Vagina (tissue), 2 donors: ENCODE measurements around the gene NAP1L4. TPM values are rescaled to one million over a fixed set of nuclear protein-coding genes. Genes with fewer than 3 reads are reported as not detected.

ENCODE experiments used
- DNase-seq, 2 donors: peaks; one replicate each; pipeline ENCODE4 v3.0.0-alpha.2; 2017; ENCODE audit errors: extremely low spot score in 2 of 2
- H3K27ac ChIP-seq: fragments of 200-600 bp; sonication (generic); one replicate; pipeline ENCODE4 v1.5.1; 2019
- H3K27me3 ChIP-seq: fragments of 200-600 bp; sonication (generic); one replicate; pipeline ENCODE4 v1.5.1; 2019
- H3K36me3 ChIP-seq, 2 donors: fragments of 200-600 bp; sonication (generic); one replicate each; pipeline ENCODE4 v1.5.1; 2017 to 2019
- H3K4me1 ChIP-seq: fragments of 200-600 bp; sonication (generic); one replicate; pipeline ENCODE4 v1.5.1; 2019
- H3K4me3 ChIP-seq, 2 donors: fragments of 200-600 bp; sonication (generic); 1 replicate in 1 of 2; 2 replicates in 1 of 2; pipeline ENCODE4 v1.5.1; 2016 to 2019
- H3K9me3 ChIP-seq: fragments of 200-600 bp; sonication (generic); one replicate; pipeline ENCODE4 v1.5.1; 2019
- CTCF ChIP-seq, 3 experiments: fragments of 450-650 bp in 2 of 3; fragments of 200-600 bp in 1 of 3; sonication (generic) in 1 of 3; IDR thresholded peaks; one replicate each; pipeline ENCODE4 v1.5.1; 2017 to 2019; ENCODE audit warnings: antibody characterized with exemption in 3 of 3, mild to moderate bottlenecking in 2 of 3, moderate library complexity in 2 of 3
- POLR2A ChIP-seq, 2 donors: fragments of 450-650 bp; IDR thresholded peaks; one replicate each; pipeline ENCODE4 v1.6.1; 2017; ENCODE audit warnings: antibody characterized with exemption in 2 of 2, mild to moderate bottlenecking in 2 of 2, moderate library complexity in 2 of 2
- POLR2AphosphoS5 ChIP-seq, 2 donors: sonication (generic); formaldehyde crosslinking; IDR thresholded peaks; one replicate each; pipeline ENCODE4 v1.9.0; 2017; ENCODE audit warnings: antibody characterized with exemption in 2 of 2, mild to moderate bottlenecking in 2 of 2, low read depth in 1 of 2; ENCODE audit not compliant: insufficient read depth in 1 of 2
- intact Hi-C: fragments of 100-400 bp; cut with DNase I; formaldehyde crosslinking; loops from one replicate; pipeline ENCODE4 v1.15.1; 2023
- total RNA-seq: library from RNA; depleted of rRNA; stranded (reverse); fragments of >200 nt; gene quantifications from one replicate; pipeline ENCODE4 v1.2.3, GENCODE V29; 2016

Gene NAP1L4
- total RNA-seq, 1 donor from 2014 or later = 108 TPM

- DNase-seq = no peak
- Histone ChIP-seq H3K27me3 (no peaks in the 10 kb centered on the region), H3K4me1 (peaks cover 27% of the 10 kb centered on the region), H3K36me3 (no peaks in the 10 kb centered on the region), H3K9me3 (no peaks in the 10 kb centered on the region), H3K27ac (no peak overlapping the region), H3K4me3 (no peak overlapping the region)
- TF ChIP-seq CTCF (IDR thresholded peaks at IDR 0.05) (no peak), POLR2AphosphoS5 (IDR thresholded peaks at IDR 0.05; ENCODE audit: insufficient read depth in 1 of 2, low read depth in 1 of 2) (no peak), POLR2A (IDR thresholded peaks at IDR 0.05) (no peak)
- intact Hi-C loops = no loop called here
Observed at GRCh38 chr11:2994336-2994730, 2.2 kb upstream of the NAP1L4 start.

DNA sequence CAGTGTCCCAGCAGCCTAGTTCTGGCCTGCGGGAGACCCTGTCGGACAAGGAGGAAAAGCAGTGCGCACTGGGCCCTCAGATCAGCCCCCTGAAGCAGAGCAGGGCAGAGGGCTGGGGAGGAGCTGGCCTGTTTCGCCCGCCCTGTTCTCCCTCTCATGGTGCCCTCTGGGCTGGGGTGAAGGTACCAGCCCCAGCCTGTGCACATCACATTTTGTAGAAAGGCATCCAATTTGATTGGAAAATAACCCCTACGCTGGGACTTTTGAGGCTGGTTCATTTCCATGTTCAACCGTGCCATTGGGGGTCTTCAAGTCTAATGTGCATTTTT, 832 bp upstream of the NAP1L4 start:
- H3K4me3 ChIP-seq = peak overlapping the region; percentile 75 to 95
- no peaks in the 10 kb centered on the region for H3K27me3 ChIP-seq
- intact Hi-C loops = no loop called here
- TF ChIP-seq POLR2A (IDR thresholded peaks at IDR 0.05) (no peak), POLR2AphosphoS5 (IDR thresholded peaks at IDR 0.05; ENCODE audit: insufficient read depth in 1 of 2, low read depth in 1 of 2) (no peak), CTCF (IDR thresholded peaks at IDR 0.05) (no peak)
- no peaks in the 10 kb centered on the region for H3K9me3 ChIP-seq
- no peak for DNase-seq
- peaks cover 41% of the 10 kb centered on the region for H3K4me1 ChIP-seq
- no peaks in the 10 kb centered on the region for H3K36me3 ChIP-seq
- no peak overlapping the region for H3K27ac ChIP-seq

- H3K4me3 ChIP-seq = peak overlapping the region; percentile 75 to 95
- TF ChIP-seq POLR2AphosphoS5 (IDR thresholded peaks at IDR 0.05; ENCODE audit: insufficient read depth in 1 of 2, low read depth in 1 of 2) = peak in 1 of 2 donors; percentile 10
- TF ChIP-seq CTCF (IDR thresholded peaks at IDR 0.05) = no peak
- peak overlapping the region; percentile 86 for H3K27ac ChIP-seq
- no peaks in the 10 kb centered on the region for H3K27me3 ChIP-seq
- peaks cover 52% of the 10 kb centered on the region for H3K4me1 ChIP-seq
- intact Hi-C loops = no loop called here
- no peak for DNase-seq
- H3K9me3 ChIP-seq = no peaks in the 10 kb centered on the region
- H3K36me3 ChIP-seq = no peaks in the 10 kb centered on the region
Observed at GRCh38 chr11:2991452-2992233, 486 bp downstream of the NAP1L4 start.

- intact Hi-C loops = no loop called here
- H3K4me1 ChIP-seq = peaks cover 52% of the 10 kb centered on the region
Observed at GRCh38 chr11:2990617-2991451, 1.3 kb downstream of the NAP1L4 start.

More at GRCh38 chr11:2990617-2991451, 1.3 kb downstream of the NAP1L4 start:
- TF ChIP-seq POLR2AphosphoS5 (IDR thresholded peaks at IDR 0.05; ENCODE audit: insufficient read depth in 1 of 2, low read depth in 1 of 2) = peak in 1 of 2 donors; percentile 7
- TF ChIP-seq CTCF (IDR thresholded peaks at IDR 0.05) = no peak
- no peak for TF ChIP-seq POLR2A (IDR thresholded peaks at IDR 0.05)
- Histone ChIP-seq H3K9me3 (no peaks in the 10 kb centered on the region), H3K36me3 (no peaks in the 10 kb centered on the region), H3K4me3 (peak overlapping the region; percentile 75 to 95), H3K27ac (peak overlapping the region; percentile 86), H3K27me3 (no peaks in the 10 kb centered on the region)
- DNase-seq = no peak
